SK-N-SH treated with all-trans-retinoic acid at 6 μM for 48 hours (cell line): Measurements from ENCODE around the gene CDH19.

ENCODE experiments used
- ARNTL ChIP-seq: fragments of 450-650 bp; formaldehyde crosslinking; IDR thresholded peaks from 2 replicates; pipeline ENCODE4 v1.5.0; 2020; ENCODE audit warnings: low read depth, mild to moderate bottlenecking, moderate library complexity, borderline replicate concordance
- OSR1 ChIP-seq: fragments of 250-450 bp; sonication (Bioruptor Pico); IDR thresholded peaks from 2 replicates; pipeline ENCODE4 v1.8.0; 2022; ENCODE audit warnings: moderate library complexity, mild to moderate bottlenecking, inconsistent platforms
- PATZ1 ChIP-seq: fragments of 250-450 bp; sonication (Bioruptor Pico); IDR thresholded peaks from 2 replicates; pipeline ENCODE4 v1.8.0; 2020; ENCODE audit warnings: mild to moderate bottlenecking, moderate library complexity, borderline replicate concordance

- no peak for TF ChIP-seq OSR1 (CRISPR knock-in tag)
- TF ChIP-seq ARNTL (CRISPR knock-in tag), result no peak
- TF ChIP-seq PATZ1 (CRISPR knock-in tag), result no peak
These were observed 43.8 kb upstream of the CDH19 start for GRCh38 chr18:66647671-66648070.
